ENCODE measurements around the gene DNAH6.

Gene DNAH6

GRCh38 chr2:84801811-84802210 is 285.5 kb downstream of the DNAH6 start:
- DNase-seq (ENCODE audit: low read depth) = no peak

GRCh38 chr2:84805250-84805958 is 289.1 kb downstream of the DNAH6 start:
- DNase-seq (ENCODE audit: low read depth) = no peak

GRCh38 chr2:84807063-84807485 is 290.8 kb downstream of the DNAH6 start:
- no peak for DNase-seq (ENCODE audit: low read depth)

- no peak for DNase-seq (ENCODE audit: low read depth)
Measured at GRCh38 chr2:84808279-84808678, 292.0 kb downstream of the DNAH6 start.

GRCh38 chr2:84811839-84812431 is 295.6 kb downstream of the DNAH6 start:
- no peak for DNase-seq (ENCODE audit: low read depth)

- no peak for DNase-seq (ENCODE audit: low read depth)
Measured at GRCh38 chr2:84815146-84815545, 298.8 kb downstream of the DNAH6 start.

- no peak for DNase-seq (ENCODE audit: low read depth)
Measured at GRCh38 chr2:84816426-84817026, 300.2 kb downstream of the DNAH6 start.

- DNase-seq (ENCODE audit: low read depth) = no peak
Measured at GRCh38 chr2:84817239-84817655, 300.9 kb downstream of the DNAH6 start.

- DNase-seq (ENCODE audit: low read depth) = no peak
Measured at GRCh38 chr2:84821806-84822205, 305.5 kb downstream of the DNAH6 start.

- no peak for DNase-seq (ENCODE audit: low read depth)
Measured at GRCh38 chr2:84823229-84823628, 306.9 kb downstream of the DNAH6 start.

- DNase-seq (ENCODE audit: low read depth) = no peak
Measured at GRCh38 chr2:84823788-84824187, 307.5 kb downstream of the DNAH6 start.

GRCh38 chr2:84827978-84828575 is 311.8 kb downstream of the DNAH6 start:
- no peak for DNase-seq (ENCODE audit: low read depth)

GRCh38 chr2:84829693-84830092 is 313.4 kb downstream of the DNAH6 start:
- DNase-seq (ENCODE audit: low read depth) = no peak

GRCh38 chr2:84830095-84830494 is 313.8 kb downstream of the DNAH6 start:
- DNase-seq (ENCODE audit: low read depth) = no peak

GRCh38 chr2:84830758-84831500 is 314.6 kb downstream of the DNAH6 start:
- DNase-seq (ENCODE audit: low read depth) = no peak

- no peak for DNase-seq (ENCODE audit: low read depth)
Measured at GRCh38 chr2:84832772-84833461, 316.6 kb downstream of the DNAH6 start.

- DNase-seq (ENCODE audit: low read depth) = no peak
Measured at GRCh38 chr2:84833481-84834150, 317.3 kb downstream of the DNAH6 start.

GRCh38 chr2:84836215-84836614 is 319.9 kb downstream of the DNAH6 start:
- DNase-seq (ENCODE audit: low read depth) = no peak

GRCh38 chr2:84838434-84839145 is 322.3 kb downstream of the DNAH6 start:
- DNase-seq (ENCODE audit: low read depth) = no peak

GRCh38 chr2:84839851-84840250 is 323.6 kb downstream of the DNAH6 start:
- DNase-seq (ENCODE audit: low read depth) = no peak
